Uterus (tissue), 2 donors: ENCODE measurements around the gene ADD1.

ENCODE experiments used
- CTCF ChIP-seq, 4 experiments: fragments of 200-600 bp in 2 of 4; fragments of 450-650 bp in 2 of 4; sonication (generic) in 2 of 4; IDR thresholded peaks; one replicate each; pipeline ENCODE4 v1.5.1; 2016 to 2019; ENCODE audit warnings: antibody characterized with exemption in 4 of 4, mild to moderate bottlenecking in 2 of 4, moderate library complexity in 1 of 4
- POLR2A ChIP-seq, 2 donors: fragments of 450-650 bp; IDR thresholded peaks; one replicate each; pipeline ENCODE4 v1.6.1; 2016; ENCODE audit warnings: antibody characterized with exemption in 2 of 2, mild to moderate bottlenecking in 1 of 2, moderate library complexity in 1 of 2

GRCh38 chr4:2811830-2812611, 31.6 kb upstream of the ADD1 start:
- TF ChIP-seq CTCF (IDR thresholded peaks at IDR 0.05), result no peak
- no peak for TF ChIP-seq POLR2A (IDR thresholded peaks at IDR 0.05)
